ENCODE data around the gene OSBPL1A.

- no peak for TF ChIP-seq CTCF (IDR thresholded peaks at IDR 0.05)
- TF ChIP-seq POLR2A (IDR thresholded peaks at IDR 0.05), result no peak
These were observed 217.6 kb downstream of the OSBPL1A start for GRCh38 chr18:24180048-24180447.

Data from heart left ventricle (tissue), 13 donors.